Measurements from ENCODE around the gene OLIG2.

DNA sequence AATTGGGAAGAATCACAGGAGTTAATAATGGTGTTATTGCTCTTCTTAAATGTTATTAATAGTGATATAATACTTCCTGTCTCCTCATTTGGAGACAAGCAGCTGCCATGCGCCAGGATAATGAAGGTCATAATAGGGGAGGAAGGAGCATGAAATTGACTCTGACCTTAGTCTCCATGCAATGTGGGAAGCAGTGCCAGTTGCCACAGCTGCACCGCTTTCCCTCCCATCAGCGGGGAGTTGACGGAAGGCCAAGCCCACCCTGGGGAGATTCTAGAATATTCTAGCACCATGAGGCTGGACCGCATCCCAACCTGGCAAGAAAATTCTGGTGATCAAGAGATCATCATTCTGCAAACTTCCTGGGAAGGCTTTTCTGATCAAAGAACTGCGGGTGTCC is 33.2 kb downstream of the OLIG2 start:
- TF ChIP-seq EP300 (IDR thresholded peaks at IDR 0.05): no peak
- TF ChIP-seq, protein P1, sequence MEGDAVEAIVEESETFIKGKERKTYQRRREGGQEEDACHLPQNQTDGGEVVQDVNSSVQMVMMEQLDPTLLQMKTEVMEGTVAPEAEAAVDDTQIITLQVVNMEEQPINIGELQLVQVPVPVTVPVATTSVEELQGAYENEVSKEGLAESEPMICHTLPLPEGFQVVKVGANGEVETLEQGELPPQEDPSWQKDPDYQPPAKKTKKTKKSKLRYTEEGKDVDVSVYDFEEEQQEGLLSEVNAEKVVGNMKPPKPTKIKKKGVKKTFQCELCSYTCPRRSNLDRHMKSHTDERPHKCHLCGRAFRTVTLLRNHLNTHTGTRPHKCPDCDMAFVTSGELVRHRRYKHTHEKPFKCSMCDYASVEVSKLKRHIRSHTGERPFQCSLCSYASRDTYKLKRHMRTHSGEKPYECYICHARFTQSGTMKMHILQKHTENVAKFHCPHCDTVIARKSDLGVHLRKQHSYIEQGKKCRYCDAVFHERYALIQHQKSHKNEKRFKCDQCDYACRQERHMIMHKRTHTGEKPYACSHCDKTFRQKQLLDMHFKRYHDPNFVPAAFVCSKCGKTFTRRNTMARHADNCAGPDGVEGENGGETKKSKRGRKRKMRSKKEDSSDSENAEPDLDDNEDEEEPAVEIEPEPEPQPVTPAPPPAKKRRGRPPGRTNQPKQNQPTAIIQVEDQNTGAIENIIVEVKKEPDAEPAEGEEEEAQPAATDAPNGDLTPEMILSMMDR (IDR thresholded peaks at IDR 0.05): no peak
